SK-N-MC (cell line): Measurements from ENCODE around the gene PARD3B.

Source experiments
- DNase-seq: peaks from one replicate; pipeline ENCODE4 v3.0.0-alpha.2; 2011; ENCODE audit warnings: low read depth, low spot score
- H3K27ac ChIP-seq: fragments of 200-600 bp; sonication (generic); 2 replicates; pipeline ENCODE4 v1.5.1; 2016; ENCODE audit warnings: mixed run types
- H3K36me3 ChIP-seq: fragments of 200-600 bp; sonication (generic); 2 replicates; pipeline ENCODE4 v1.6.1; 2017; ENCODE audit warnings: antibody characterized with exemption, low read length, mixed read lengths; ENCODE audit not compliant: insufficient read depth
- H3K4me3 ChIP-seq: fragments of 200-600 bp; sonication (generic); 2 replicates; pipeline ENCODE4 v1.5.1; 2016
- H3K9ac ChIP-seq: fragments of 200-600 bp; sonication (generic); 2 replicates; pipeline ENCODE4 v1.8.0; 2017; ENCODE audit warnings: mixed run types, mixed read lengths; ENCODE audit not compliant: insufficient read length
- H3K9me3 ChIP-seq: fragments of 200-600 bp; sonication (generic); 2 replicates; pipeline ENCODE4 v1.6.1; 2017; ENCODE audit warnings: low read depth, mild to moderate bottlenecking, antibody characterized with exemption, low read length, moderate library complexity, mixed read lengths
- EZH2 ChIP-seq: fragments of 200-600 bp; sonication (generic); IDR thresholded peaks from one replicate; pipeline ENCODE4 v1.6.1; 2017; ENCODE audit warnings: antibody characterized with exemption
- FOXP2 ChIP-seq: optimal IDR thresholded peaks from 2 replicates; pipeline ENCODE3; 2011; ENCODE audit warnings: mild to moderate bottlenecking, moderate library complexity; ENCODE audit not compliant: insufficient read depth; ENCODE audit errors: extremely low read length, control extremely low read depth
- POLR2AphosphoS5 ChIP-seq: IDR thresholded peaks from 2 replicates; pipeline ENCODE4 v1.6.1; 2012; ENCODE audit warnings: mild to moderate bottlenecking, low read depth, low read length, borderline replicate concordance

PARD3B gene

DNA sequence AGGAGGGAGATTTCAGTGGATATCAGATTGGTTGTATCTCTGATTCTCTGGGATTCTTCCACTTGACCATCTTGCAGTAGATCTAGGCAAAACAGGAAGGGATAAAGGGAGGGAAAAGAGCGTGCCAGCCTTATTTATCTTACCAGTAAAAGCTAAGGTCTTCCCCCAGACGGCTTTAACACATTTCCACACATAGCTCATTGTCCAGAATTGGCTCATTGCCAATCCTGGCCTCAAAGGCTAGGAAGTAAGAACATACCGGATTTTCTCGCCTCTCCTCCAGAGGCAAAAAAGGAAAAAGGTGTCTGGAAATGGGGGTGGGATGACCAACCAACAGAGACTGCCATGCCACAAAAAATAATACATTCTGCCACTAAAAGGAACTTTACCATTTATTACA is 725.4 kb downstream of the PARD3B start:
- TF ChIP-seq POLR2AphosphoS5 (no peak), FOXP2 (no peak), EZH2 (no peak)
- H3K9me3 ChIP-seq, result no peaks in the 10 kb centered on the region

DNA sequence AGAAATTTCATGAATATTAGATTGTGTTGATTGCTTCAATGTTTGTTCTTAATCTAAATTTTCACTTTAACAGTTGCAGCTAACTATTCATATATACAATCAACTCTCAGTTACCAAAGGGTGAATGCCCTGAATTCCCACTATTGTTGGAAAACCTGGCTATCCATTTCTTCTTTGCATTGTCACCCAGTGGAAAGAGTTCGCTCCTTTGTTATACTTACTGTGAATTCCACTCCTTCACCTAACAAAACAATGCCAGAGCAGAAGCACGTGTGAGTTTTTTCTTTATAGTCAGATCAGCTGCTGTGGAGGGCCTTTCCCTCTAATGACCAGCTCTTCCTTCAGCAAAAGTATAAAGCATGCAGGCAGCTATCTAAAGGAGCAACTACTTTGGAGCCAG is 727.9 kb downstream of the PARD3B start:
- no peaks in the 10 kb centered on the region for H3K36me3 ChIP-seq
- H3K9ac ChIP-seq, result no peak overlapping the region
- no peaks in the 10 kb centered on the region for H3K9me3 ChIP-seq
- DNase-seq, result no peak
- H3K27ac ChIP-seq, result no peak overlapping the region
- no peak overlapping the region for H3K4me3 ChIP-seq
- TF ChIP-seq EZH2 (no peak), POLR2AphosphoS5 (no peak), FOXP2 (no peak)

More for the DNA sequence above, 725.4 kb downstream of the PARD3B start:
- Histone ChIP-seq H3K36me3 (no peaks in the 10 kb centered on the region), H3K4me3 (no peak overlapping the region), H3K9ac (no peak overlapping the region), H3K27ac (no peak overlapping the region)
- no peak for DNase-seq

DNA sequence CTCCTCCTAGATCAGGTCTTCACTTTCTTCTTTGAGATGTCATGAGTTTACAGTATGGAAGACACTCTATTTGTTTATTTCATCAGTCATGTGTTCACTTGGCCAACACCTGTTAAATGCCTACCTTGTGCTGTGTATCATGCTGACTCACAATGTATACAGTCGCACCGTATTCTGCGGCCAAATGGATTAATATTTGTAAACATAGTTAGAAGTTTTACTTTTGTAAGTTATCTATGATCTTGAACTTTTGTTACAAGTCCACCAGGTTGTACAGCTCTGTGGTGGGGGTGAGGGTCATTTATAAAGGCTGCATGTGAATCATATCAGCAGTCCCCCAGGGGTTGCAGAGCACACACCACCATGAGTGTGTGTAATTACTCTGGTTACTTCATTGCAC is 728.4 kb downstream of the PARD3B start:
- DNase-seq, result no peak
- H3K27ac ChIP-seq, result no peak overlapping the region
- no peaks in the 10 kb centered on the region for H3K36me3 ChIP-seq
- H3K9me3 ChIP-seq, result no peaks in the 10 kb centered on the region
- no peak overlapping the region for H3K4me3 ChIP-seq
- no peak overlapping the region for H3K9ac ChIP-seq
- TF ChIP-seq EZH2, result no peak

DNA sequence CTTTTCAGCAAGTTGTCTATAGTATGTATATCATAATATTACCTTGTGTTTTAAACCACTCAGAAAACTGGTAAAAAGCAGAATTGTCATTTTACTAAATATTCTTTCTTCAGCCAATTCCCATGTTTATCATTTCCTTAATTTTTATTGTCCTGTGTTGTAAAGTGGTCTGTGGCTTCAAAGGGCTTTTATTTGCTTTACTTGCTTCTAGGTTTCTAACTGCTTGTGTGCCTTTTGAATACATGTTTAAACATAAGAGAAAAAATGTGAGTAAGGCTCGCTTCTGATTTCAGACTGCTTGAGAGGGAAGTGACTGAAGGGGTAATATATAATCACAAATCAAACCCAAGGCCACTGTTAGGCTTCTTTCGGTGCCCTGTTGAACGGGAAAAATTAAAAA is 729.5 kb downstream of the PARD3B start:
- Histone ChIP-seq H3K36me3 (no peaks in the 10 kb centered on the region), H3K9ac (no peak overlapping the region), H3K9me3 (no peaks in the 10 kb centered on the region), H3K27ac (no peak overlapping the region), H3K4me3 (no peak overlapping the region)
- no peak for TF ChIP-seq POLR2AphosphoS5
- TF ChIP-seq EZH2, result no peak
- no peak for TF ChIP-seq FOXP2
- no peak for DNase-seq

DNA sequence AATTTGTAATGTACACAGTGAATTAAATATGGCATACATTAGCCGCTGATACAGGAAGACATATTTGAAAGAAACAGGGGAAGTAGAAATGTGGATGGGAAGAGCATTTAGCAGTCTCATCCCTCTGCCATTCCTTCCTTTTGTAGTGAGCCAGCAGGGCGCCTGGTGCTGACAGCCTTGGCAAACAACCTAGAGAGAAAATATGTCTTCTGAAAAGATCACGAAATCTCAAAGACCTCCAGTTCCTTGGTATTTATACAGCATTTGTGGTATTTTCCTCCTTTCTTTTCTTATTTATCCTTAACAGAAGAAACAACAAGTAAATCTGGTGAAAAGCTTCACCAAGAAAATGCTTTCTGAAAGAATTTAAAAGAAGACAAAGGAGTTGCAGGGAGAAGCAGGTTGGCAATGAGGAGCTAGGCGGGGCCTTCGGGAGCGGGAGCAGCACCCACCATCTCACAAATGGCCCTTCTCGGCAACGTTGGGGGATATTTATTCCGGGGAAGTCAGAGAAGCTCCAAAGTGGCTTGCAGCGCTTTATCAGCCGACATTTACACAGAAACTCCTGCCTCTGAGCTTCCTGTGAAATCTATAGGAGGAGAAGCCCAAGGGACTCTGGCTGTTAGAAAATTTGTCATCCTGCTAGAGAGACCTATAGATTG is 731.0 kb downstream of the PARD3B start:
- DNase-seq, result no peak
- no peaks in the 10 kb centered on the region for H3K9me3 ChIP-seq
- no peak overlapping the region for H3K9ac ChIP-seq
- no peak overlapping the region for H3K4me3 ChIP-seq
- no peak for TF ChIP-seq POLR2AphosphoS5
- no peak for TF ChIP-seq FOXP2
- no peak for TF ChIP-seq EZH2
- no peak overlapping the region for H3K27ac ChIP-seq
- H3K36me3 ChIP-seq, result no peaks in the 10 kb centered on the region

DNA sequence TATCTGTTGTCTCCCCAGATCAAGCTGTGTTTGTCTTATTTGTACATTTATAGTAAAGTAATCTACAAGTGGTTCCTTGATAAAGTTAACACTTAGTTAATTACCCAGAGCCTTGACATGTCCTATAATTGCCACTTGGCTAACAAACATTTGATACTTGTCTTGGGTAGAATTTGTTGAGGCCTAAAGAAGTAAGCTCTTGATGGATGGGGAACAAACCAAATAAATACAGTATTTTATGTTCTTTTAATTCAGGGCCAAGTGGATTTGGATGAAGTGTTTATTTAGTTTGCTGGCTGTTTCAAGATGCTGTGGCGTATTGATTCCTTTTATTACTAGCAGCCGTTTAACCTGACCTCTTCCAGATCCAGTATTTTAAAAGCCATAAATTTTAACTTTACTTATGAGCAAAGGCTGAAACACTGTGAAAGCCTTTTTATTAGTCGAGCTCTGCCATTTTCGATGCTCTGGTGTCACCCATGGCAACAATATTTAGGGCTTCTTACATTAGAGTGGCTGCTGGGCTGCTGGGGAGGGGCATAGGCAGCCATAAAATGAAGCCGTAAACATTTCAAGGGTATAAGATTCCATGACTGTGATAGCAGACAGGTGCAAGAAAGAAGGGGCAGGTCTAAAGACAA is 735.4 kb downstream of the PARD3B start:
- Histone ChIP-seq H3K9me3 (no peaks in the 10 kb centered on the region), H3K9ac (no peak overlapping the region), H3K36me3 (no peaks in the 10 kb centered on the region), H3K4me3 (no peak overlapping the region), H3K27ac (no peak overlapping the region)
- no peak for DNase-seq
- TF ChIP-seq POLR2AphosphoS5 (no peak), EZH2 (no peak), FOXP2 (no peak)

DNA sequence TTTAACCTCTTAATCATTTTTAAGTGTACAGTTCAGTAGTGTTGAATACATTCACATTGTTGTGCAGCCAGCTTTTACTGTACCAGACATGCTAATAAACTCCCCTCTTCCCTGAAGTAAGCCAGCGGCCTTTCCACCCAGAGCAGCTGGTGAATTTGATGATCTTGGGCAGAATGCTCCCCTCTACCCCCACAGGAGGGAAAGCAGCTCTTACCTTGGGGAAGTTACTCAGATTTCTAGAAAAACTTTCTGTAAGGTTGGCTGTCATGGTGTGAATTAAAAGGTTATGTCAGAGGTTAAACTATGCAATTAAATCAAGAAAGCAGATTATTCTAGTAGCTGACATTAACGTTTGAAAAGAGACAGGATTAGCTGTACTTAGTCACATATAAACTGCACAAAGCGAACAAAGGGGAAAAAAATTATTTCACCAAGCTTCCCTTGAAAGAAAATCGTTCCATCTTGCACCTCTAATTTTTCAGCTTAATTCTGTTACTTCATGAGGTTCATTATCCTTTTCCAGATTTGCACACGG is 738.5 kb downstream of the PARD3B start:
- H3K27ac ChIP-seq, result no peak overlapping the region
- no peak overlapping the region for H3K9ac ChIP-seq
- no peaks in the 10 kb centered on the region for H3K36me3 ChIP-seq
- H3K4me3 ChIP-seq, result no peak overlapping the region
- TF ChIP-seq EZH2 (no peak), FOXP2 (no peak), POLR2AphosphoS5 (no peak)
- DNase-seq, result no peak
- H3K9me3 ChIP-seq, result no peaks in the 10 kb centered on the region

DNA sequence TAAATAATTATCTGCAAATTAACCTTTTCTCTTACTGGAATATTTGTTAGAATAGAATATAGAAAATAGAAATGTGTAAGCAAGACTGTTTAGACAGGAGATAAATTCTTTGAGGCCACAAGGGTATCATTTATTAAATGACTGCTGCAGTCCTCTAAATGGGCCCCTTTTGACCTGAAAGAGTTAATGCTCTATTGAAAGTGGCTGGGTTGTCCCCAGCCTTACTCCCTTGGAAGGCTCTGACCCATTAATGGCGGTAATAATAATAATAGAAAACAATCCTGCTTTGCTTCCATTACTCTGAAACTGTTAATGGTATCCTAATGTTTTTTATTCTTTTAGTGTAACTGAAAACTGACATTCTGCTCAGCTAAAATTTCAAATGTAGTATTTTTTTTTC is 739.1 kb downstream of the PARD3B start:
- no peak for DNase-seq
- Histone ChIP-seq H3K9ac (no peak overlapping the region), H3K4me3 (no peak overlapping the region), H3K36me3 (no peaks in the 10 kb centered on the region), H3K27ac (no peak overlapping the region), H3K9me3 (no peaks in the 10 kb centered on the region)
- TF ChIP-seq POLR2AphosphoS5 (no peak), FOXP2 (no peak), EZH2 (no peak)
